K562 (cell line): ENCODE data around the gene TRAF7. TPM values are rescaled to one million over a fixed set of nuclear protein-coding genes. Genes with fewer than 3 reads are reported as not detected.
A peak's percentile ranks its signal among the peaks of the same experiment; 100 is the strongest.

Source experiments
- CGGBP1 ChIP-seq: fragments of 250-450 bp; sonication (Bioruptor Pico); IDR thresholded peaks from 2 replicates; pipeline ENCODE4 v1.9.0; 2021; ENCODE audit warnings: mild to moderate bottlenecking
- DNMT1 ChIP-seq: fragments of 450-650 bp; IDR thresholded peaks from 2 replicates; pipeline ENCODE4 v1.6.1; 2016; ENCODE audit warnings: antibody characterized with exemption, mild to moderate bottlenecking
- EGR1 ChIP-seq: fragments of 450-650 bp; conservative IDR thresholded peaks from 2 replicates; pipeline ENCODE4 v1.6.1; 2017; ENCODE audit warnings: mild to moderate bottlenecking
- HNRNPK ChIP-seq: fragments of 200-400 bp; formaldehyde crosslinking; IDR thresholded peaks from one replicate; pipeline ENCODE4 v1.6.1; 2018; ENCODE audit warnings: mild to moderate bottlenecking, low read depth, low read length; ENCODE audit not compliant: poor library complexity, severe bottlenecking
- MAFK ChIP-seq: IDR thresholded peaks from 2 replicates; pipeline ENCODE4 v1.6.1; 2011; ENCODE audit warnings: low read length, improper control_type of control experiment
- MAX ChIP-seq: sonication (generic); formaldehyde crosslinking; IDR thresholded peaks from 2 replicates; pipeline ENCODE4 v1.9.0; 2022; ENCODE audit warnings: mild to moderate bottlenecking, missing genetic modification reagents
- NFIX ChIP-seq: fragments of 250-450 bp; sonication (Bioruptor Pico); IDR thresholded peaks from 2 replicates; pipeline ENCODE4 v1.4.0; 2020; ENCODE audit warnings: low read depth, mild to moderate bottlenecking, moderate library complexity
- NUFIP1 ChIP-seq: fragments of 450-650 bp; IDR thresholded peaks from 2 replicates; pipeline ENCODE4 v1.6.1; 2018; ENCODE audit not compliant: partially characterized antibody
- PML ChIP-seq: IDR thresholded peaks from 2 replicates; pipeline ENCODE4 v1.6.1; 2012; ENCODE audit warnings: low read length, inconsistent platforms
- POLR2AphosphoS2 ChIP-seq: IDR thresholded peaks from 2 replicates; pipeline ENCODE4 v1.6.1; 2012; ENCODE audit warnings: low read length, improper control_type of control experiment
- RBFOX2 ChIP-seq: fragments of 200-400 bp; formaldehyde crosslinking; IDR thresholded peaks from 2 replicates; pipeline ENCODE4 v1.6.1; 2017; ENCODE audit warnings: low read depth, mild to moderate bottlenecking, low read length, moderate library complexity
- RNF2 ChIP-seq: sonication (generic); IDR thresholded peaks from 2 replicates; pipeline ENCODE4 v1.6.1; 2016
- SIRT6 ChIP-seq: IDR thresholded peaks from one replicate; pipeline ENCODE4 v1.6.1; 2012; ENCODE audit warnings: low read depth, mild to moderate bottlenecking, control low read depth, inconsistent platforms, low read length, moderate library complexity
- SUPT5H ChIP-seq: fragments of 450-650 bp; IDR thresholded peaks from 2 replicates; pipeline ENCODE4 v1.6.1; 2016
- TFAP4 ChIP-seq: sonication (generic); formaldehyde crosslinking; IDR thresholded peaks from 2 replicates; pipeline ENCODE4 v1.8.0; 2022; ENCODE audit warnings: missing genetic modification reagents, mild to moderate bottlenecking, moderate library complexity, borderline replicate concordance
- TGIF2 ChIP-seq: sonication (generic); formaldehyde crosslinking; IDR thresholded peaks from 2 replicates; pipeline ENCODE4 v1.8.1; 2022; ENCODE audit warnings: mild to moderate bottlenecking, missing genetic modification reagents, moderate library complexity
- USF1 ChIP-seq: sonication (generic); formaldehyde crosslinking; IDR thresholded peaks from 2 replicates; pipeline ENCODE4 v1.9.0; 2022; ENCODE audit warnings: mild to moderate bottlenecking, missing genetic modification reagents
- ZC3H4 ChIP-seq: sonication (generic); formaldehyde crosslinking; IDR thresholded peaks from 2 replicates; pipeline ENCODE4 v1.9.0; 2021; ENCODE audit warnings: missing genetic modification reagents, borderline replicate concordance
- ZNF347 ChIP-seq: fragments of 450-650 bp; formaldehyde crosslinking; IDR thresholded peaks from 2 replicates; pipeline ENCODE4 v1.4.0; 2020; ENCODE audit warnings: low read depth, mild to moderate bottlenecking, moderate library complexity
- ZNF507 ChIP-seq: conservative IDR thresholded peaks from 2 replicates; pipeline ENCODE4 v1.6.1; 2017; ENCODE audit warnings: missing genetic modification characterization, missing compliant biosample characterization
- ZNF551 ChIP-seq: fragments of 250-450 bp; sonication (Bioruptor Pico); IDR thresholded peaks from 2 replicates; pipeline ENCODE4 v1.5.0; 2021; ENCODE audit warnings: mild to moderate bottlenecking, moderate library complexity
- ZNF639 ChIP-seq, 2 experiments: fragments of 200-800 bp in 1 of 2; sonication (Bioruptor generic) in 1 of 2; sonication (generic) in 1 of 2; formaldehyde crosslinking in 1 of 2; IDR thresholded peaks in 1 of 2; conservative IDR thresholded peaks in 1 of 2; 2 replicates each; pipeline versions ENCODE4 v1.5.0 to v1.6.1; 2016 to 2020; ENCODE audit warnings: missing compliant biosample characterization in 1 of 2, missing genetic modification characterization in 1 of 2, missing genetic modification reagents in 1 of 2
- polyA plus RNA-seq, 8 experiments: library from polyadenylated mRNA; depleted of rRNA in 4 of 8; stranded (reverse) in 5 of 8; unstranded in 3 of 8; fragments of >200 nt; fragmentation: Nextera tagmentation in 2 of 8; fragmentation: Illumina TruSeq in 1 of 8; extraction: Ambion mirVana in 2 of 8; extraction: Trizol in 1 of 8; gene quantifications; 2 replicates each; pipeline versions ENCODE4 v1.2.1 to v1.2.3, GENCODE V29; 2011 to 2014; ENCODE audit warnings: inconsistent platforms in 1 of 8, missing spikeins in 1 of 8
- total RNA-seq, 7 experiments: library from RNA; depleted of rRNA in 6 of 7; stranded (reverse); fragments of >200 nt in 6 of 7; fragmentation: Illumina TruSeq in 2 of 7; extraction: Trizol in 2 of 7; gene quantifications; 2 replicates each; pipeline versions ENCODE4 v1.2.1 to v1.2.3, GENCODE V29; 2011 to 2021; ENCODE audit warnings: low replicate concordance in 1 of 7

Gene TRAF7
- total and polyA plus RNA-seq, 9 of the 15 experiments (the other 6 are each of a cell fraction or from before 2014, with no cell fraction given), result 1.1 to 113 (median 41.6) TPM

- TF ChIP-seq TGIF2 (CRISPR knock-in tag), result no peak
- TF ChIP-seq ZNF551 (CRISPR knock-in tag), result no peak
- TF ChIP-seq POLR2AphosphoS2, result peak; percentile 96
- no peak for TF ChIP-seq NUFIP1
- peak; percentile 3; the same call in 1 of the 2 replicates for TF ChIP-seq PML
- no peak for TF ChIP-seq CGGBP1 (CRISPR knock-in tag)
- TF ChIP-seq EGR1, result 0 out of 2 replicates have a peak, but pooled peaks have one; percentile 33
- no peak for TF ChIP-seq NFIX
- peak; percentile 30; the same call in 1 of the 2 replicates for TF ChIP-seq RNF2
- peak; percentile 59; the same call in 1 of the 2 replicates for TF ChIP-seq TFAP4 (CRISPR knock-in tag)
- no peak for TF ChIP-seq ZNF507 (tag)
- TF ChIP-seq MAFK, result no peak
- TF ChIP-seq HNRNPK, result no peak
- TF ChIP-seq MAX, result peak; percentile 47
- peak; percentile 55 for TF ChIP-seq RBFOX2
- TF ChIP-seq ZNF347 (CRISPR knock-in tag), result no peak
- no peak for TF ChIP-seq DNMT1
- TF ChIP-seq SUPT5H, result peak; percentile 29; the same call in 1 of the 2 replicates
- TF ChIP-seq SIRT6, result no peak
- TF ChIP-seq ZNF639 (CRISPR knock-in tag; conservative IDR thresholded peaks at IDR 0.05 in 1 of 2, IDR thresholded peaks at IDR 0.05 in 1 of 2), result no peak
- TF ChIP-seq ZC3H4 (CRISPR knock-in tag), result no peak
- peak; percentile 12; the same call in 1 of the 2 replicates for TF ChIP-seq USF1 (CRISPR knock-in tag)
These were observed 55.1 kb downstream of the TRAF7 start, which contains the start of gene BRICD5 (continued) for GRCh38 chr16:2210386-2211365.
